ENCODE data around the gene MBNL2. TPM values are rescaled to one million over a fixed set of nuclear protein-coding genes. Genes with fewer than 3 reads are reported as not detected.

MBNL2 gene
- total RNA-seq, 1 donor from 2014 or later, result 71.8 TPM

- Mint-ChIP-seq H3K9me3 (no peaks in the 10 kb centered on the region), H3K4me1 (peaks cover 50% of the 10 kb centered on the region), H3K27ac (peak overlapping the region; percentile 99), H3K36me3 (no peaks in the 10 kb centered on the region), H3K4me3 (peak overlapping the region; percentile 86), H3K27me3 (ENCODE audit: low read depth) (no peaks in the 10 kb centered on the region)
- TF ChIP-seq, protein P1, sequence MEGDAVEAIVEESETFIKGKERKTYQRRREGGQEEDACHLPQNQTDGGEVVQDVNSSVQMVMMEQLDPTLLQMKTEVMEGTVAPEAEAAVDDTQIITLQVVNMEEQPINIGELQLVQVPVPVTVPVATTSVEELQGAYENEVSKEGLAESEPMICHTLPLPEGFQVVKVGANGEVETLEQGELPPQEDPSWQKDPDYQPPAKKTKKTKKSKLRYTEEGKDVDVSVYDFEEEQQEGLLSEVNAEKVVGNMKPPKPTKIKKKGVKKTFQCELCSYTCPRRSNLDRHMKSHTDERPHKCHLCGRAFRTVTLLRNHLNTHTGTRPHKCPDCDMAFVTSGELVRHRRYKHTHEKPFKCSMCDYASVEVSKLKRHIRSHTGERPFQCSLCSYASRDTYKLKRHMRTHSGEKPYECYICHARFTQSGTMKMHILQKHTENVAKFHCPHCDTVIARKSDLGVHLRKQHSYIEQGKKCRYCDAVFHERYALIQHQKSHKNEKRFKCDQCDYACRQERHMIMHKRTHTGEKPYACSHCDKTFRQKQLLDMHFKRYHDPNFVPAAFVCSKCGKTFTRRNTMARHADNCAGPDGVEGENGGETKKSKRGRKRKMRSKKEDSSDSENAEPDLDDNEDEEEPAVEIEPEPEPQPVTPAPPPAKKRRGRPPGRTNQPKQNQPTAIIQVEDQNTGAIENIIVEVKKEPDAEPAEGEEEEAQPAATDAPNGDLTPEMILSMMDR (IDR thresholded peaks at IDR 0.05; ENCODE audit: unreplicated experiment), result no peak
- DNase-seq (ENCODE audit: low spot score in 2 of 2, unreplicated experiment in 2 of 2), result peak; percentile 94 to 100
These were observed 211.0 kb downstream of the MBNL2 start for GRCh38 chr13:97432917-97433726.

GRCh38 chr13:97433727-97434396, 211.7 kb downstream of the MBNL2 start, which contains the start of gene RAP2A:
RAP2A (plus strand) TSS chr13:97434169; CDS start chr13:97434471, 302 bp downstream.
- H3K36me3 Mint-ChIP-seq, result no peaks in the 10 kb centered on the region
- TF ChIP-seq, protein P1 (IDR thresholded peaks at IDR 0.05; ENCODE audit: unreplicated experiment), result no peak

DNA sequence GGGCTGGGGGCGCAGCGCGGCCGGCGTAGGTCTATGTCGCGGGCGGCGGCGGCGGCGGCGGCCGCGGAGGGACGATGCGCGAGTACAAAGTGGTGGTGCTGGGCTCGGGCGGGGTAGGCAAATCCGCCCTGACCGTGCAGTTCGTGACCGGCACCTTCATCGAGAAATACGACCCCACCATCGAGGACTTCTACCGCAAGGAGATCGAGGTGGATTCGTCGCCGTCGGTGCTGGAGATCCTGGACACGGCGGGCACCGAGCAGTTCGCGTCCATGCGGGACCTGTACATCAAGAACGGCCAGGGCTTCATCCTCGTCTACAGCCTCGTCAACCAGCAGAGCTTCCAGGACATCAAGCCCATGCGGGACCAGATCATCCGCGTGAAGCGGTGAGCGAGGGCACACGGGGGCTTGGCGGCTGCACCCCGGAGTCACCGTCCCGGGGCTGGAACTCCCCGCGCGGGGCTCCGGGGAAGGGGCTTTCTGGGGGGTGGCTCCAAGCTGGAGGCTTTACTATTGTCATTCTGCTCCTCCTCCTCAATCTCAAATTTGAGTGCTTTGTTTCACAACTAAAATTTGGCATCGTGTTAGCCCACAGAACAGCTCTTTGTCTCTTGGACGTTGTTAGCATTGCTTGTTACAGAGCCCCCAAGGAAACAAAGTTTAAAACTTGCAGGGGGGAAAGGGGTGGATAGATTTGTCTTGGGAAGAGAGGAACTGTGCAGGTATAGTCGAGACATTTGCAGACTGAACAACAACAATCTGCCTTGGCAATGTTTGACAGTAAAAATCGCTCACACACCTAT, 212.5 kb downstream of the MBNL2 start:
- DNase-seq (ENCODE audit: low spot score in 2 of 2, unreplicated experiment in 2 of 2), result peak; percentile 23 to 61
- TF ChIP-seq, protein P1 (IDR thresholded peaks at IDR 0.05; ENCODE audit: unreplicated experiment), result no peak
- H3K36me3 Mint-ChIP-seq, result no peaks in the 10 kb centered on the region
- H3K27me3 Mint-ChIP-seq (ENCODE audit: low read depth), result no peaks in the 10 kb centered on the region
- peaks cover 46% of the 10 kb centered on the region for H3K4me1 Mint-ChIP-seq
- peak overlapping the region; percentile 92 for H3K4me3 Mint-ChIP-seq
- H3K9me3 Mint-ChIP-seq, result no peaks in the 10 kb centered on the region
- H3K27ac Mint-ChIP-seq, result peak overlapping the region; percentile 94

More at GRCh38 chr13:97433727-97434396, 211.7 kb downstream of the MBNL2 start, which contains the start of gene RAP2A:
- Mint-ChIP-seq H3K27ac (peak within 1 kb of the TSS; percentile 99), H3K4me3 (peak within 1 kb of the TSS; percentile 92), H3K4me1 (peaks cover 49% of the 10 kb centered on the region), H3K9me3 (no peaks in the 10 kb centered on the region), H3K27me3 (ENCODE audit: low read depth) (no peaks in the 10 kb centered on the region)
- peak; percentile 91 to 95 for DNase-seq (ENCODE audit: low spot score in 2 of 2, unreplicated experiment in 2 of 2)

- no peaks in the 10 kb centered on the region for H3K9me3 Mint-ChIP-seq
- TF ChIP-seq, protein P1 (IDR thresholded peaks at IDR 0.05; ENCODE audit: unreplicated experiment), result no peak
- peak overlapping the region; percentile 94 for H3K27ac Mint-ChIP-seq
These were observed 213.2 kb downstream of the MBNL2 start for GRCh38 chr13:97435323-97435722.

GRCh38 chr13:97435794-97436193, 213.7 kb downstream of the MBNL2 start:
- Mint-ChIP-seq H3K27ac (peak overlapping the region; percentile 57), H3K9me3 (no peaks in the 10 kb centered on the region), H3K27me3 (ENCODE audit: low read depth) (no peaks in the 10 kb centered on the region), H3K4me3 (peak overlapping the region; percentile 92), H3K4me1 (peaks cover 38% of the 10 kb centered on the region), H3K36me3 (no peaks in the 10 kb centered on the region)
- TF ChIP-seq, protein P1 (IDR thresholded peaks at IDR 0.05; ENCODE audit: unreplicated experiment), result no peak
- DNase-seq (ENCODE audit: low spot score in 2 of 2, unreplicated experiment in 2 of 2), result no peak

More at GRCh38 chr13:97435323-97435722, 213.2 kb downstream of the MBNL2 start:
- H3K4me3 Mint-ChIP-seq, result peak overlapping the region; percentile 92
- no peaks in the 10 kb centered on the region for H3K27me3 Mint-ChIP-seq (ENCODE audit: low read depth)
- DNase-seq (ENCODE audit: low spot score in 2 of 2, unreplicated experiment in 2 of 2), result no peak
- peaks cover 39% of the 10 kb centered on the region for H3K4me1 Mint-ChIP-seq
- H3K36me3 Mint-ChIP-seq, result no peaks in the 10 kb centered on the region

Measured in mesothelial cell of epicardium (in vitro differentiated cells).